HG03460 (cell line): Measurements from ENCODE around the gene RASSF1.
"Not testable (repeated sequence)": the region's sequence is repeated elsewhere in the genome, so short reads cannot be mapped to it uniquely, and the experiment has no call there.

Experiments used
- ATAC-seq: cut with Tn5 transposase; IDR thresholded peaks from one replicate; pipeline ENCODE4 v1.9.1; 2021; ENCODE audit not compliant: unreplicated experiment

Gene RASSF1

GRCh38 chr3:50288387-50289007 is 52.1 kb downstream of the RASSF1 start:
- ATAC-seq, result no peak

- ATAC-seq, result no peak
These were observed 53.4 kb downstream of the RASSF1 start for GRCh38 chr3:50287262-50287661.

GRCh38 chr3:50286322-50287227 is 54.1 kb downstream of the RASSF1 start:
- ATAC-seq, result no peak

GRCh38 chr3:50284121-50284520 is 56.5 kb downstream of the RASSF1 start:
- ATAC-seq, result not testable (repeated sequence)
